ENCODE measurements around the gene MYOM1. TPM values are rescaled to one million over a fixed set of nuclear protein-coding genes. Genes with fewer than 3 reads are reported as not detected.

The MYOM1 gene
- total RNA-seq, 1 donor, result 0.94 TPM

DNA sequence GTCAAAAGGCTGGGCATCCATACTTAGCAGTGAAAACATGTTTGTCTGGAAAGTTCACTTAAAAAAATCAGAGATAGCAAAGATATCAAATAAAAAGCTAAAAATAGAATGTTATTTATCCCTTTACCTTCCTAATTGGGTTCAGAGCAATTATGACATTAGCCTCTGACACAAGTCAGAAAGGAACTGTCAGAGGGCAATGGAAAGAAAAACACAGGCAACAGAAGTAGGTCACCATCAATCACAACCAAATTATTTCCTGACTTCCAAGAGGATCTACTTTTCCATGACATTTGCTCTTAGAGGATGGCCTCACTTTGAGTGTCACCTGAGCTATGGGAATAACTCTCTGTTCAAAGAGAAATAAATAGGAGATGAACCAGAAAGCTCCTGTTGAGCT lies 27.5 kb downstream of the MYOM1 start:
- Histone ChIP-seq H3K9me3 (ENCODE audit: low read depth, low read length) (no peaks in the 10 kb centered on the region), H3K4me1 (ENCODE audit: insufficient read depth, low read length) (no peaks in the 10 kb centered on the region), H3K4me3 (ENCODE audit: low read length) (no peak overlapping the region), H3K27me3 (ENCODE audit: insufficient read depth, low read length) (no peaks in the 10 kb centered on the region)

DNA sequence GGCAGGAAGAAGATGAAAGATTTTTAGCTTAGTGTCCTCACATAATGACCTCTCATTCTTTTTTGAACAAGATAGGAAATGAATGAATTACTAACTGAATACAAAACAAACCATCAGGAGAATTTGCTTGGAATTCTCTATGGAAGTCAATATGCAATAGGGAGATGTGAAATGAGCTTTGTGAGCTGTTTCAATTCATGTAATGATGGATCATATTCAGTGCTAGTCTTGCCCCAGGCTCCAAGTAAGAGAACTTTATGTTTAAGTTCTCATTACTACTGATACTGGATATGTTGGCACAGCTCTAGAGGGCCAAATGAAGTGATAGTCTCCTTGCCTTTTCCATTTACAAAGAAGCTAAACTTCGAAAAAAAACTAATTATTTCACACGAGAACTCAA lies 29.2 kb downstream of the MYOM1 start:
- Histone ChIP-seq H3K4me1 (ENCODE audit: insufficient read depth, low read length) (no peaks in the 10 kb centered on the region), H3K4me3 (ENCODE audit: low read length) (no peak overlapping the region), H3K27me3 (ENCODE audit: insufficient read depth, low read length) (no peaks in the 10 kb centered on the region), H3K9me3 (ENCODE audit: low read depth, low read length) (no peaks in the 10 kb centered on the region)

DNA sequence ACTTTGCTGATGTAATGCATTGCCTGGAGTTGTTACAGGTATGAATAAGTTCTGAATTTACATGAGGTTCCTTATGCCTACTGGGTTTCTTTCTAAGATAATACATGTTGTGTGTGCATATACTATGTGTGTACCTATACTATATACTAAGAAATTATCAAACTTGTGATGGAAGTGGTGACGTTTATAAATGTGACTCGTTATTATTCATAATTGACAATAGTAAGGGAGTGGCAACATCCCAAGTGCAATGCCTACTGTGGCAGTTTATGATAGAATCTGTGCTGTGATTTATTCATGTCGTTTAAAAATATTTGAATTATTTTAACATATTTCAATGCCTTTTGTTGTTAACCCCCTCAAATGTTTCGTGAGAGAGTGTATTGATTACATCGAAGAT lies 29.9 kb downstream of the MYOM1 start:
- Histone ChIP-seq H3K9me3 (ENCODE audit: low read depth, low read length) (no peaks in the 10 kb centered on the region), H3K4me3 (ENCODE audit: low read length) (no peak overlapping the region), H3K27me3 (ENCODE audit: insufficient read depth, low read length) (no peaks in the 10 kb centered on the region), H3K4me1 (ENCODE audit: insufficient read depth, low read length) (no peaks in the 10 kb centered on the region)

DNA sequence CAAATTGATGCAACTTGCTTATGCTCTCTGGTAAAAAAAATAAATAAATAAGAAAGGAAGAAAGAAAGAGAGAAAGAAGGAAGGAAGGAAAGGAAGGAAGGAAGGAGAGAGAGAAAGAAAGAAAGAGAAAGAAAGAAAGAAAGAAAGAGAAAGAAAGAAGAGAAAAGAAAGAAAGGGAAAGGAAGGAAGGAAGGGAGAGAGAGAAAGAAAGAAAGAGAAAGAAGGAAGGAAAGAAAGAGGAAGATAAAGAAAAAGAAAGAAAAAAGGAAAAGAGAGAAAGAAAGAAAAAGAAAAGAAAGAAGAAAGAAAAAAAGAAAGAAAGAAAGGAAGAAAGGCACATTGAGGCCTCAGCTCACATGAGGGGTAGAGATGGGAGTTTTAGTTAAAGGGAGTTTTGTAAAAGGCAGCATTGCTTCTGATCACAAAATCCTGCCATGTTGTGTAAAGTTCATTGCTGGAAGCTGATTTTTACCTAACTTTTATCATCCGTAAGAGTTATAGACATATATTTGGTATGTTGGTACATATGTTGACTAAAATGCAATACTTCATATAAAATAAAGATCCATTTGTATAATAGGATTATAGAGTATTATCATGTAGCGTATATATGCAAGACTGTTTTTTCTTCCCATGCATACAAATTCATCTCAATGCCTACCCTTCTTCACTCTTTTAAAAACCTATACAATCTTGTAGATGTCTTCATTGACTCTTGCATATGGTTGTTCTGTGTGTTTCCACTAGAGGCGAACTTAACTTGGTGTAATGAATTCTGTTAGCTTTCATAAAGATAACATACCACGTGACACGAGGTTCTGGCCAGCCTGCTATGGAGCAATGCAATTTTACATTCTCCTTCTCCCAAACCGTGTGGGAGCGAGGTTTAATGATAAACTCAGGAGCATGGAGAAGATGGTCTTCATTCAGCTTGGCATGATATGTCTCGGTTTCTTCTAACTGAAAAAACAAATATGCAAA lies 32.8 kb downstream of the MYOM1 start:
- Histone ChIP-seq H3K27me3 (ENCODE audit: insufficient read depth, low read length) (no peaks in the 10 kb centered on the region), H3K4me1 (ENCODE audit: insufficient read depth, low read length) (no peaks in the 10 kb centered on the region), H3K9me3 (ENCODE audit: low read depth, low read length) (no peaks in the 10 kb centered on the region), H3K4me3 (ENCODE audit: low read length) (no peak overlapping the region)

DNA sequence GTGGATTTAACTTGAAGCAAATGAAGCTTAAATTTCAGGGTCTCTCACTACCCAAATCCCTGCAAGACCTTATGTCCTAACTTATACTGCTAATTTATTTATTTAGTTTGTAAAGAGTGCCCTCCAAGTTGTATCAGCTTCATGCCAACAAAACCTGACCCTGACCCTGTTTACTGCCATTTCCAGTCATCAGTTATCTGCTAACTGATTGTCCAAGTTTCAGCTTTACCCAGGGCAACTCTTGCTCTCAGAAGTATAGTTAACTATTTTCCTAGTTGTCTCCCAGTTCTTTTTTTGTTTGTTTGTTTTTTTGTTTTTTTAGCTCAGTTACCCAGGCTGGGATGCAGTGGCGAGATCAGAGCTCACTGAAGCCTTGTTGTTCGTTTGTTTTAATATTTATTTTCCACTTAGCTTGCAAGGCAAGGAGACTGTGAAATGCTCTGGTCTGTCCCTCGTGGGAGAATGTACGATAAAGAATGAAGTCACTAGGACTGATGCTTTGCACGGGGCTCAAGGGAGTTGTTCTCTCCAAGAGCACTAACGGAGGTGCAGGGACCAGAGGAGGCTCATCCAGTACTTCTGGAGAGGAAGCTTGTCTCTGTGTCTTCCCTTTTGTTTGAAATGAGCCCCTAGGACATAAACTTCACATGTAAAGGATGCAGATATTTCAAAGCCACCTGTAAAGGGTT lies 35.3 kb downstream of the MYOM1 start:
- Histone ChIP-seq H3K4me3 (ENCODE audit: low read length) (no peak overlapping the region), H3K9me3 (ENCODE audit: low read depth, low read length) (no peaks in the 10 kb centered on the region), H3K4me1 (ENCODE audit: insufficient read depth, low read length) (peaks cover 5% of the 10 kb centered on the region), H3K27me3 (ENCODE audit: insufficient read depth, low read length) (no peaks in the 10 kb centered on the region)

DNA sequence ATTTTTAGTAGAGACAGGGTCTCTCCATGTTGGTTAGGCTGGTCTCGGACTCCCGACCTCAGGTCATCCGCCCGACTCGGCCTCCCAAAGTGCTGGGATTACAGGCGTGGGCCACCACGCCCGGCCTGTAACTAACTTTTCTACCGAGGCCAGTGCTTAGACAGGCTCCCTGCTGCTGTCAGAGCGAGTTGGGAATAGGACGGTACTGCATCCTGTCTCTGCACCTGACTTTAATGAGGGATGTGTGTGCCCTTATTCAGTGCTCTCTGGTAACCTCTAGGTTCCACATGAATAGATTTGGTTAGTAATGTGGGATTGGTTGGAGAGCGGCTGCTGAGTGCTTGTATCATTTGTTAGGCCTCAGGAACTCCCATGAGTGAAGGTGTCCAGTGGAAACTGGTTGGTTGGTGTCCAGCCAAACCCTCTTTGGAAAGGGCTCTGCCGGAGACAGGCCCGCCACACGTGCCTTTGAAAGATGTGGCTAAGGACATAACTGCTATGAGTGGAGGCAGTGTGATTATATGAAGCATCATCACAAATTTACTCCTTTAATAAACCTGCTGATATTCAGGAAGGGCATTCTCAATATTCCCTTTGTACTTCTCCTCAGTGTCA lies 36.6 kb downstream of the MYOM1 start:
- Histone ChIP-seq H3K4me1 (ENCODE audit: insufficient read depth, low read length) (peaks cover 17% of the 10 kb centered on the region), H3K4me3 (ENCODE audit: low read length) (no peak overlapping the region), H3K9me3 (ENCODE audit: low read depth, low read length) (no peaks in the 10 kb centered on the region), H3K27me3 (ENCODE audit: insufficient read depth, low read length) (no peaks in the 10 kb centered on the region)

DNA sequence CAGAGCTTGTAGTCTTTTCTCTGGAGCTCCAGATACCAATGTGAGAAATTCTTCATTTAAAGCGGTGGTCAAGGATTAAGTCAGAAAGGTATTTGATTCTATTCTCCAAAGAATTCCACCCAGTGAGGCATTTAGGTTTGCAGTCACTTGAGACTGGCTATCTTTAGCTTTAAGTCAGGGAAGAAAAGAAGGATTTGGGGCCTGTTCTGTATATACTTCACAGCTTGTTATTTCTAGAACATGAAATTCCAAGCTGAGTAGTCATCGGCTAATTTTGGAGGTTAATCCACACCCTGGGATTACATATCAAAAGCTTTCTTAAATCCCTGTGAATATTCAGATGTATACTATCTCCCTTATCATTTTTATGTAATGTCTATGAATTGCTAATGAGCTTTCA lies 39.4 kb downstream of the MYOM1 start:
- Histone ChIP-seq H3K27me3 (ENCODE audit: insufficient read depth, low read length) (no peaks in the 10 kb centered on the region), H3K9me3 (ENCODE audit: low read depth, low read length) (no peaks in the 10 kb centered on the region), H3K4me1 (ENCODE audit: insufficient read depth, low read length) (peaks cover 23% of the 10 kb centered on the region), H3K4me3 (ENCODE audit: low read length) (no peak overlapping the region)

DNA sequence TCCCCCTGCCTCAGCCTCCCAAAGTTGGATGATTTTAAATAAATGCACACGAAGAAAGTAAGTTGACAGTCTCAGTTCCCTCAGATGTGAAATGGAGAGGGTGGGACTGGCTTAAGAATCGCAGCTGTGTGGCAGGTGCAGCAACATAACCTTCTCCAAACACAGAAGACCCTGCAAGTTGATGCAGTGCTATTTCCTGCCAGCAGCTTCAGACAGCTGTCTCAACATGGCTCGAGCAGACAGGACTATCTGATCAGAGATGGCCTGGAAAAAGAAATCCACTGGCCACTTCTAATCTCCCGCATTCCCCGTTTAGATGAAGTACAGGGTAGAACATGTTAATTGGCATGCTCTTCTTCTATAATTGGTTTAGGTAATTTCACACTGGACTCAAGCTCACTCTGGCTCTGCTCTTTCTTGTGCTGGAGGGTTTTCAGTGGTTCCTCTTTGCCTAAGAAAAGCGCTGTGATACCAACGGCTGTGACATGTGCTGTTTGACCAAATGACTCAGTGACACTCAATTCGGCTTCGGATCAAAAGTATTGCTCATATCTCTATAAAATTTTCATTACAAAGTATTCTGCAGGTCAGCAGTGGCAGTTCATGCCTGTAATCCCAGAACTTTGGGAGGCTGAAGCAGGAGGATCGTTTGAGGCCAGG lies 40.2 kb downstream of the MYOM1 start:
- Histone ChIP-seq H3K27me3 (ENCODE audit: insufficient read depth, low read length) (no peaks in the 10 kb centered on the region), H3K4me3 (ENCODE audit: low read length) (no peak overlapping the region), H3K4me1 (ENCODE audit: insufficient read depth, low read length) (peaks cover 23% of the 10 kb centered on the region), H3K9me3 (ENCODE audit: low read depth, low read length) (no peaks in the 10 kb centered on the region)

DNA sequence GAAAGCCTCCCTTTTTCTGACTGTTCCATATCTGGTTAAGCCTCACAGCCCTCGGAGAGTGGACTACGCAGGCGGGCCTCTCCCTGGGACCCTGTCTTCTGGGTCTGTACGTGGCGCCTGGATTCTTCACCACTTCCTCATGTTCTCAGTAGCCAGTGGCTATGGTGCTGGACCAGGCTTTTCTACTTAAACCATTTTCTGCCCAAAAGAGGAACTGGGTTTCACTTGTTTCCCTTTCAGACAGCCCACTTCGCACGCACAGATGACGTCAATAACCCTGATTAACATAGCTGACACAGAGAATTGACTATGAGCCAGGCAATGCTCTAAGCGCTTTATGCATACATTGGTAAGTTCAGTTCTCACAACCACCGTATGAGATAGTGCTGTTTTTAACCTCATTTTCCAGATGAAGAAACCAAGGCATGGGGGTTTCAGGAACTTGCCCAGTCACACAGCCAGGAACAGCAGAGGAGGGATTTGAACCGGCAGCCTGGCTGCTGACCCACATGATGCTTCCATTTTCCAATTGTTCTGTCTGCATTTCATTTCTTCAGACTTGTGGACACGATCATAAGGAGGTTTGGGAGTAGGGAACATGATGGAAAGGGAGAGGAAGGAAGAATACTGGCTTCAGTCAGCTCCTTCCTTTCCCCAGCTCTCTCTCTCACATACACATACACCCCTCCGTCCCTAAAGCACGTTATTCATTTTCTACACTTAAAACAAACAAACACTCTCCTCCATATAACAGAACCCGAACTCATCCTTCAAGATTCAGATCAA lies 41.7 kb downstream of the MYOM1 start:
- no peaks in the 10 kb centered on the region for H3K27me3 ChIP-seq (ENCODE audit: insufficient read depth, low read length)
- peaks cover 23% of the 10 kb centered on the region for H3K4me1 ChIP-seq (ENCODE audit: insufficient read depth, low read length)
- no peaks in the 10 kb centered on the region for H3K9me3 ChIP-seq (ENCODE audit: low read depth, low read length)
- no peak overlapping the region for H3K4me3 ChIP-seq (ENCODE audit: low read length)

DNA sequence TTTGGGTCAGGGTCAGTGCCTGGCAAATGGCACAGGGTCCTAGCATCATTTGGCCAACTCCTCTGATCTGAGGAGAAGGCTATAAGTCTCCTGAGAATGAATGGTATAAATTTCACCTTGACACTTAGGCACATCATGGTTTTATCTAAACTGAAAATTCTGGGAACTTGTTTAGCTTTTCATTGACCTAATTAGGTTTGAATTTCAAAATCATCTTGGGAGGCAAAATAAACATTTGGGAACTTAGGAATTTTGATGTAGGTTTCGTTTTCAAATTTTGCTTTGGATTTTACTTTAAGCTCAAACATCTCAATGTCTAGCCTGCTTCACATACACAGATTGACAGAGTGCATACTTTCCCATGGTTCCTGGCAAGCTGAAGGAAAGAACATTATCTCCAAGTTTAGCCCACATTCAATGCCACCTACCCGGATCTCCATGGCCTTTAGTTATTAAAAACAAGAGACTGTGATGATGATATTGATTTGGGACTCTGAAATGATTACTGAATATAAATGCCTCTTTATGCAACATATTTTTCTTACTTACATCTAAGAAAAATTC lies 44.5 kb downstream of the MYOM1 start:
- H3K4me1 ChIP-seq (ENCODE audit: insufficient read depth, low read length), result peaks cover 43% of the 10 kb centered on the region

DNA sequence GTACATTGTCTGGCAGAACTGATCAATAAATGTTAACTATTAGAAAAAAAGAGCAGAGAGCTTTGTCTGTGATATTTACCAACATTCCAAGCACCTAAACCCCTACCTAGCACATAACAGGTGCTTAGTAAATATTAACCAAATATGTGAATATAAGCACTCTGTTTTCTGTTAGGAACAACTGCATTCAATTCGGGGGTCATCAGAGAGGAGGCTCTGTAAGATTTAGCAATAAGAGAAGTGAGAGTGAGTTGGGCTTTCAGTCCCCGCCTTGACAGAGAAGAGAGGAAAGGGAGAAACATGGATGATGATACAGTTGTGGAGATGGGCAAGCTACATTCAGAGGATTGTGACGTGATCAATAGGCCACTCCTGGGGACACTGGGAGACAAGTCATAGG lies 47.7 kb downstream of the MYOM1 start:
- Histone ChIP-seq H3K4me3 (ENCODE audit: low read length) (no peak overlapping the region), H3K9me3 (ENCODE audit: low read depth, low read length) (no peaks in the 10 kb centered on the region), H3K4me1 (ENCODE audit: insufficient read depth, low read length) (peaks cover 19% of the 10 kb centered on the region), H3K27me3 (ENCODE audit: insufficient read depth, low read length) (no peaks in the 10 kb centered on the region)

More for the DNA sequence above, 44.5 kb downstream of the MYOM1 start:
- no peak overlapping the region for H3K4me3 ChIP-seq (ENCODE audit: low read length)
- H3K27me3 ChIP-seq (ENCODE audit: insufficient read depth, low read length), result no peaks in the 10 kb centered on the region
- H3K9me3 ChIP-seq (ENCODE audit: low read depth, low read length), result no peaks in the 10 kb centered on the region

DNA sequence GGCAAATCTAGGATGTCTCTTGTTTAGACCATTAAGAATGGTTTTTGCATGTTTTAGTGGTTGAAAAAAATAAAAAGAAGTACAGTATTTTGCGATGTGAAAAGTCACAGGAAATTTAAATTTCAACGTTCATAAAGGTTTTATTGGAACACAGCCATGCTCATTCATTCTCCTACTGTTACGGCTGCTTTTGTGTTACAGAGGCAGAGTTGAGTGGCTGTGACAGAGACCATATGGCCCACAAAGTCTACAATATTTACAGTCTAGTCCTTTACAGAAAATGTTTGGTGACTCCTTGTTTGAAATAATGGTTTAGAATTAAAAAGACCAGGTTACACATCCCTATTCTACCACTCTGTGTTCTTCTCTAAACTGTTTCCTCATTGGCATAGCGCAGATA lies 48.1 kb downstream of the MYOM1 start:
- Histone ChIP-seq H3K4me1 (ENCODE audit: insufficient read depth, low read length) (peaks cover 19% of the 10 kb centered on the region), H3K9me3 (ENCODE audit: low read depth, low read length) (no peaks in the 10 kb centered on the region), H3K27me3 (ENCODE audit: insufficient read depth, low read length) (no peaks in the 10 kb centered on the region), H3K4me3 (ENCODE audit: low read length) (no peak overlapping the region)

DNA sequence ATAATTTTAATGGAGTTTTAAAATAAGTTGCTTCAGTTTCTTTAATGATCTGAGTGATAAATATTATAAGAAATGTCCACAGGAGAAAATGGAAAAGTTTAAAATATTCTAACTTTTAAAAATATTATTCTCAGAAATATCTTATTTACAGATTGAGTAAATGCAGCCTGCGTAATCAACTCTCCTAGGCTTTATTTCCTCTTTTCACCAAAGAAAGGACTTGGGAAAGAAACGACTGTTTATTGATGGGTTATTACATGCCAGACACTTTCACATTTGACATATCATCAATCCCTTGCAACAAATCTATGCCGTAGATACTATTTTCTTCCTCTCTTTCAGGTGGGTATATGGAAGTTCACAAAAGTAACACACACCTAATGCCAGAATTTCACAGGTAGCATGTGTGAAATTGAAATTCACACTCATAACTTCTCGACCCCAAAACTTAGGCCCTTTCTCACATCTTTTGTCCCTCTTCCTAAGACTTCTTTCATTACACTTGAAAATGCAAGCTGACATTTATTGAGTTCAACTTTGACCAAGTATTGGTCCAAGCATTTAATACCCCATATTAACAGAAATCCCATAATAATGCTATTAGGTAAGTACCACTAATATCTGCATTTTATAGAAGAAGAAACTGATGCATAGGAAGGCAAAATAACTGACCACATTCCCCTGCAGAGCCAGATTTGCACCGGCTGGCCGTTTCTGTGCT lies 49.2 kb downstream of the MYOM1 start:
- Histone ChIP-seq H3K4me1 (ENCODE audit: insufficient read depth, low read length) (peaks cover 19% of the 10 kb centered on the region), H3K27me3 (ENCODE audit: insufficient read depth, low read length) (no peaks in the 10 kb centered on the region), H3K9me3 (ENCODE audit: low read depth, low read length) (no peaks in the 10 kb centered on the region), H3K4me3 (ENCODE audit: low read length) (no peak overlapping the region)

Data from mononuclear cell (primary cell).